Activated T-helper 1 cell treated with anti-CD3 and anti-CD28 coated beads, Interleukin-12 subunit alpha, Interleukin-12 subunit beta, Interleukin-2, Interleukin-4 antibody, amounts not matched to agents 30 ng/mL and 10 ng/mL and 1 ng/mL, durations not matched to agents 14 hours and 24 hours and 36 hours (primary cell): ENCODE results near the gene ARHGAP21. TPM values are rescaled to one million over a fixed set of nuclear protein-coding genes. Genes with fewer than 3 reads are reported as not detected.
A peak's percentile ranks its signal among the peaks of the same experiment; 100 is the strongest.

ENCODE experiments used
- DNase-seq: peaks from one replicate; pipeline ENCODE4 v3.0.0; 2021; ENCODE audit warnings: low spot score
- H3K27ac Mint-ChIP-seq: one replicate; pipeline ENCODE4 v1.8.0; 2021; ENCODE audit warnings: mild to moderate bottlenecking, mixed read lengths
- H3K27me3 Mint-ChIP-seq: one replicate; pipeline ENCODE4 v1.8.0; 2022; ENCODE audit warnings: mild to moderate bottlenecking, moderate library complexity, mixed read lengths; ENCODE audit not compliant: insufficient read depth
- H3K36me3 Mint-ChIP-seq: one replicate; pipeline ENCODE4 v1.8.0; 2021; ENCODE audit warnings: low read depth, mixed read lengths
- H3K4me1 Mint-ChIP-seq: one replicate; pipeline ENCODE4 v1.8.0; 2021; ENCODE audit warnings: low read depth, mixed read lengths
- H3K4me3 Mint-ChIP-seq: one replicate; pipeline ENCODE4 v1.8.0; 2021; ENCODE audit warnings: mild to moderate bottlenecking, moderate library complexity, mixed read lengths
- H3K9me3 Mint-ChIP-seq: one replicate; pipeline ENCODE4 v1.8.0; 2021; ENCODE audit warnings: mixed read lengths
- intact Hi-C: fragments of 100-400 bp; cut with micrococcal nuclease; formaldehyde crosslinking; loops from one replicate; pipeline ENCODE4 v1.15.1; 2024
- total RNA-seq: library from RNA; stranded (reverse); gene quantifications from 2 replicates; pipeline ENCODE4 v1.2.3, GENCODE V29; 2022

The ARHGAP21 gene
- total RNA-seq, 1 donor from 2014 or later = 51.1 TPM

DNA sequence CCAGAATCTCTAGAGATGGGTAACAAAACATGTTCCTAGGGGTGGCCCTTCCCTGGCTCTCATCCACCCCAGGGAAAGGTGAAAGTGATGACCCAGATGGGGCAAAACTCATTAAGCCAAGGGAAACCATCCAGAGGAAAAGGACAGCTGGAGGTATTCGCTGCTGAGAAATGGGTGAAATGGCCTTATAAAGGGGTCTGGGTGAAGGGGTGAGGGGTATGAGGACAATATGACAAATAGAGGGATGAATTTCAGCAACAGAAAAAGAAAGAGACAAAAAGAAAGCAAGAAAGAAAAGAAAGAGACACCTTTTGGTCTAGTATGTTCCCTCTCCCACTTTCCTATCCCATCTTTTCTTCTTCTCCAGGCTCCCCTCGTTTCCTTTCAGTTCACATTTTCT, 26.6 kb downstream of the ARHGAP21 start:
- Mint-ChIP-seq H3K36me3 (peaks cover 5% of the 10 kb centered on the region), H3K4me1 (peaks cover 14% of the 10 kb centered on the region), H3K9me3 (no peaks in the 10 kb centered on the region), H3K27me3 (no peaks in the 10 kb centered on the region), H3K4me3 (no peak overlapping the region), H3K27ac (no peak overlapping the region)
- intact Hi-C loops = no loop called here
- DNase-seq = no peak

DNA sequence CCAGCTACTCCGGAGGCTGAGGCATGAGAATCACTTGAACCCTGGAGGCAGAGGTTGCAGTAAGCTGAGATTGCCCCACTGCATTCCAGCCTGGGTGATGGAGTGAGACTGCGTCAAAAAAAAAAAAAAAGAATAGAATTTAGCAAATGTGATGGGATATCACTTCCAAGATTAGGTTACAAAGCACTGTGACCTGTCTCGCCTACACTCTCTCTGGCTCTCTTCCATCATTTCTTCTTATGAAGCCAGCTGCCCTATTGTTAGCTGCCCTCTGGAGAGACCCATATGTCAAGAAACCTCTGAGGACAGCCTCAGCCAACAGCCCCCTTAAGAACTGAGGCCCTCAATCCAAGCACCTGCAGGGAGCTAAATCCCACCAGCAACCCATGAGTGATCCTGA, 28.2 kb downstream of the ARHGAP21 start:
- Mint-ChIP-seq H3K4me3 (no peak overlapping the region), H3K27me3 (no peaks in the 10 kb centered on the region), H3K4me1 (peaks cover 5% of the 10 kb centered on the region), H3K27ac (no peak overlapping the region), H3K36me3 (no peaks in the 10 kb centered on the region), H3K9me3 (no peaks in the 10 kb centered on the region)
- intact Hi-C loops = no loop called here
- no peak for DNase-seq

DNA sequence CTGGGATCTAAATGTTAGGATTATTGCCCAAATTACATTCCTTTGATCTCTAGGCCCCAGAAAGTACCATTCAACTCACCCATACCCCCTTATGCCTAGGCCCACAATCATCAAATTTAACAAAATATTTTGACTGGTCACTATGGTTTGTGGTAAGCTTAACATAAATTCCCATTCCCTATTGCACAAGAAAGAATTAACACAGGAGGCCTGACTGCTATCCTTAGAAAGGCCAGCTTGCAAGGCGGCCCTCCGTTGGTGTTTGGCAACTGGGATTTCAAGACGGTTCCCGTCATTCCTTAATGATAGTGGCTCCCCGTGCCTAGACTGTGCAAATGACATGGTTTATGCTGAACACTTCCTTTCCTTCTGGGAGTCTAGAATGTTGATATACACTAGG, 29.6 kb downstream of the ARHGAP21 start:
- intact Hi-C loops = no loop called here
- Mint-ChIP-seq H3K27ac (no peak overlapping the region), H3K27me3 (no peaks in the 10 kb centered on the region), H3K4me1 (peaks cover 5% of the 10 kb centered on the region), H3K36me3 (no peaks in the 10 kb centered on the region), H3K9me3 (no peaks in the 10 kb centered on the region), H3K4me3 (no peak overlapping the region)
- no peak for DNase-seq

- Mint-ChIP-seq H3K4me1 (peaks cover 10% of the 10 kb centered on the region), H3K36me3 (peaks cover 4% of the 10 kb centered on the region), H3K4me3 (no peak overlapping the region), H3K9me3 (no peaks in the 10 kb centered on the region), H3K27me3 (no peaks in the 10 kb centered on the region), H3K27ac (no peak overlapping the region)
- DNase-seq = no peak
- intact Hi-C loops = no loop called here
Measured at GRCh38 chr10:24690961-24691512, 32.6 kb downstream of the ARHGAP21 start.

GRCh38 chr10:24685958-24686540, 37.6 kb downstream of the ARHGAP21 start:
- Mint-ChIP-seq H3K4me1 (peaks cover 10% of the 10 kb centered on the region), H3K36me3 (peaks cover 4% of the 10 kb centered on the region), H3K4me3 (no peak overlapping the region), H3K27me3 (no peaks in the 10 kb centered on the region), H3K9me3 (no peaks in the 10 kb centered on the region), H3K27ac (no peak overlapping the region)
- DNase-seq = no peak
- intact Hi-C loops = no loop called here

DNA sequence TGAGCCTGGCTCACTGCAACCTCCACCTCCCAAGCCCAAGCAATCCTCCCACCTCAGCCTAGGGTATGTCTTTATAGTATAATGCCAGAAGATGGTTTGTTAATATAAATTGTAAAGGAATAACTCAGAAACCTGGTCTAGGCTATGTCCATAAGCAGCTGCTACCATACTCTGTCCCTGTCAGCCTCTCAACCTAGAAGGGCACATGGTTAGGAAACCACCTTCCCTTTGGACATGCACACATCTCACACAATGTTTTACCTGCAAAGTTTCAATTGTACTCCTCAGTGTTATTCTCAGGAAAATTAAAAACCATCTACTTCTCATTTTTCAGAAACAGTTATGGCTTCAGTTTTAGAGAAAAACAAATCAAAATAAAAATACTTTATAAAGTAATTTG, 40.1 kb downstream of the ARHGAP21 start:
- intact Hi-C loops = no loop called here
- Mint-ChIP-seq H3K4me3 (no peak overlapping the region), H3K36me3 (peaks cover 4% of the 10 kb centered on the region), H3K27ac (no peak overlapping the region), H3K4me1 (peaks cover 5% of the 10 kb centered on the region), H3K9me3 (no peaks in the 10 kb centered on the region), H3K27me3 (no peaks in the 10 kb centered on the region)
- no peak for DNase-seq

- no peak for DNase-seq
- no peaks in the 10 kb centered on the region for H3K27me3 Mint-ChIP-seq
- no peaks in the 10 kb centered on the region for H3K4me1 Mint-ChIP-seq
Measured at GRCh38 chr10:24681572-24682088, 42.1 kb downstream of the ARHGAP21 start.

GRCh38 chr10:24680647-24681524, 42.8 kb downstream of the ARHGAP21 start:
- no peaks in the 10 kb centered on the region for H3K27me3 Mint-ChIP-seq
- peaks cover 5% of the 10 kb centered on the region for H3K4me1 Mint-ChIP-seq
- no peaks in the 10 kb centered on the region for H3K9me3 Mint-ChIP-seq
- DNase-seq = no peak
- peaks cover 3% of the 10 kb centered on the region for H3K36me3 Mint-ChIP-seq
- intact Hi-C loops = no loop called here
- no peak overlapping the region for H3K4me3 Mint-ChIP-seq
- H3K27ac Mint-ChIP-seq = no peak overlapping the region

More at GRCh38 chr10:24681572-24682088, 42.1 kb downstream of the ARHGAP21 start:
- intact Hi-C loops = no loop called here
- no peak overlapping the region for H3K27ac Mint-ChIP-seq
- H3K9me3 Mint-ChIP-seq = no peaks in the 10 kb centered on the region
- no peak overlapping the region for H3K4me3 Mint-ChIP-seq
- peaks cover 2% of the 10 kb centered on the region for H3K36me3 Mint-ChIP-seq

GRCh38 chr10:24678757-24679156, 44.9 kb downstream of the ARHGAP21 start:
- Mint-ChIP-seq H3K36me3 (peaks cover 3% of the 10 kb centered on the region), H3K4me1 (peaks cover 15% of the 10 kb centered on the region), H3K27ac (no peak overlapping the region), H3K9me3 (no peaks in the 10 kb centered on the region), H3K27me3 (no peaks in the 10 kb centered on the region), H3K4me3 (no peak overlapping the region)
- intact Hi-C loops = no loop called here
- DNase-seq = no peak

DNA sequence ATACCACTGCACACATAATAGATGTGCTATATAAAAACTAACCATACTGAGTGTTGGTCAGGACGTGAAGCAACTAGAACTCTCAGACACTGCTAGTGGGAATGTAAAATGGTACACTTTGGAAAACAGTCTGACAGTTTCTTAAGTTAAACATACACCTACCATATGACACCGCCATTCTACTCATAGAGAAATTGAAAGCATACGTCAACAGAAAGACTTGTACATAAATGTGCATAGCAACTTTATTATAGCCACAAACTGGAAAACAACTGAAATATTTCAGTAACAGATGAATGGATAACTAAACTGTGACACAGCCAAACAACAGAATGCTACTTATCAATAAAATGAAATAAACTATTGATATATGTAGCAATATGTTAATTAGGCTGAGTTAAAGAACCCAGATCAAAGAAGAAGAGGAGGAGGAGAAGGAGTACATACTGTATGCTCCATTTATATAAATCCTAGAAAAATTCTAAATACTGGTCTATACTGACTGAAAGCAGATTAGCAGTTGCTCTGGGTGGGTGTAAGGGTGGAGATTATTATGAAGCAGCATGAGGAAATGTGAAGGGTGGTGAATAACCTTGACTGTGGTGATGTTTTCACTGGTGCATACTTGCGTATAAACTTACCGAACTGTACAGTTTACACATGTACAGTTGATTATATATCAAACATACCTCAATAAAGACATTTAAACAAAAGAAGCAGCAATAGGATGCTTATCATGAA, 48.6 kb downstream of the ARHGAP21 start:
- no peak for DNase-seq
- intact Hi-C loops = no loop called here
- Mint-ChIP-seq H3K27me3 (no peaks in the 10 kb centered on the region), H3K27ac (peak overlapping the region; percentile 21), H3K9me3 (no peaks in the 10 kb centered on the region), H3K4me1 (peaks cover 23% of the 10 kb centered on the region), H3K36me3 (peaks cover 3% of the 10 kb centered on the region), H3K4me3 (no peak overlapping the region)

DNA sequence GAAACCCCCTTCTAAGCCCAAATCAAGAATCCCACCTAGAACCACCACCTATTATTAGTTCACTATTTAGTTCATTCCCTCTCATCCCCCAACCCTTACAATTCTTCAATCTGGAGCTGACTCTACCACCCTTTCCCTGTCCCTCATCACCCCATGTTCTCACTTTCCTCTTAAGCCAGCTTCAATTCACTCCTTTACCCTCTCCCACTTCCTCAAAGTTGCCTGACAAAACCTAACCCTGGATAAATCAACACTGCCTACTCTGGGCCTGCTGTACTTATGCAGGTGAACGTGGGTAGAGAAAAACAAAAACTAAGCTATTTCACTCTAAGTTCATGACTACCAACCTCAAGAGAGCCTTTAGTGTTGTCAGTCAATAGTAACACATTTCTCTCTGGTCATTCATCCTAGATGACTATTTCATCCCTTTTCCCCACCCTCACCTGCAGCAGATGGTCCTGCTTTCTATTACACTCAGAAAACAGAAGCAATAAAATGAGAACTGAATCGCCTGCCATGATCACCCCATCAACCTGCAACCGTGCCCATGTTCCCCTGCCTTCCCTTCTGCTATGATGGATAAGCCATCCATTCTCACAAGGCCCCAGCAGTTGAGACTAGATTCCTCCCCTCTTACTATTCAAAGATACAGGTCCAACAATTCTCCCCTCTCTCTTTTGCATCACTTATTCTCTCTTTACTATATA, 52.6 kb downstream of the ARHGAP21 start:
- Mint-ChIP-seq H3K27me3 (no peaks in the 10 kb centered on the region), H3K4me1 (peaks cover 19% of the 10 kb centered on the region), H3K4me3 (no peak overlapping the region), H3K9me3 (no peaks in the 10 kb centered on the region), H3K27ac (no peak overlapping the region), H3K36me3 (peaks cover 4% of the 10 kb centered on the region)
- intact Hi-C loops = no loop called here
- DNase-seq = no peak

- Mint-ChIP-seq H3K4me1 (peaks cover 8% of the 10 kb centered on the region), H3K36me3 (peaks cover 3% of the 10 kb centered on the region), H3K9me3 (no peaks in the 10 kb centered on the region), H3K27ac (no peak overlapping the region), H3K27me3 (no peaks in the 10 kb centered on the region), H3K4me3 (no peak overlapping the region)
- no peak for DNase-seq
- intact Hi-C loops = no loop called here
Measured at GRCh38 chr10:24669285-24669852, 54.3 kb downstream of the ARHGAP21 start.
